ENCODE measurements around the gene CUEDC1. TPM values are rescaled to one million over a fixed set of nuclear protein-coding genes. Genes with fewer than 3 reads are reported as not detected.
A peak's percentile ranks its signal among the peaks of the same experiment; 100 is the strongest.

The CUEDC1 gene
- total and polyA plus RNA-seq, 2 of the 13 experiments (the other 11 are each of a cell fraction or from before 2014, with no cell fraction given): 7.4 to 12.9 TPM

GRCh38 chr17:57986841-57987580 is 31.8 kb upstream of the CUEDC1 start (continued):
- TF ChIP-seq ZNF367 (CRISPR knock-in tag; IDR thresholded peaks at IDR 0.05; ENCODE audit: borderline replicate concordance) (no peak), RXRA (CRISPR knock-in tag; IDR thresholded peaks at IDR 0.05) (0 out of 2 replicates have a peak, but pooled peaks have one; percentile 9), NFKBIZ (CRISPR knock-in tag; IDR thresholded peaks at IDR 0.05) (0 out of 2 replicates have a peak, but pooled peaks have one; percentile 37), ZFP82 (CRISPR knock-in tag; IDR thresholded peaks at IDR 0.05; ENCODE audit: borderline replicate concordance) (peak; percentile 26; the same call in 1 of the 2 replicates), MYPOP (CRISPR knock-in tag; IDR thresholded peaks at IDR 0.05) (peak; percentile 45; the same call in 1 of the 2 replicates), REST (IDR thresholded peaks at IDR 0.05; ENCODE audit: borderline replicate concordance in 1 of 2, low read depth in 1 of 2, low read length in 2 of 2) (0 out of 4 replicates have a peak, but pooled peaks of 1 of the 2 experiments have one; percentile 61), HNRNPL (IDR thresholded peaks at IDR 0.05; ENCODE audit: low read depth, low read length) (0 out of 2 replicates have a peak, but pooled peaks have one; percentile 4), POLR2AphosphoS5 (IDR thresholded peaks at IDR 0.05; ENCODE audit: low read depth, low read length) (peak; percentile 45; the same call in 1 of the 2 replicates), ARID5B (CRISPR knock-in tag; IDR thresholded peaks at IDR 0.05) (peak; percentile 67; the same call in 1 of the 2 replicates), ZNF644 (CRISPR knock-in tag; IDR thresholded peaks at IDR 0.05; ENCODE audit: low read depth) (peak; percentile 17; the same call in 1 of the 2 replicates), ZNF260 (CRISPR knock-in tag; IDR thresholded peaks at IDR 0.05; ENCODE audit: borderline replicate concordance, low read depth) (no peak), MAX (IDR thresholded peaks at IDR 0.05) (peak; percentile 9; the same call in 1 of the 2 replicates), HDAC2 (CRISPR knock-in tag; IDR thresholded peaks at IDR 0.05) (peak; percentile 44; the same call in 1 of the 2 replicates), ELF4 (CRISPR knock-in tag; IDR thresholded peaks at IDR 0.05; ENCODE audit: borderline replicate concordance) (peak; percentile 77), ZNF230 (CRISPR knock-in tag; IDR thresholded peaks at IDR 0.05) (0 out of 2 replicates have a peak, but pooled peaks have one; percentile 13), PATZ1 (CRISPR knock-in tag; IDR thresholded peaks at IDR 0.05) (peak; percentile 82), POLR2A (IDR thresholded peaks at IDR 0.05; ENCODE audit: insufficient read depth in 1 of 2, low read depth in 2 of 2, low read length in 2 of 2) (peak in 1 of 2 experiments; percentile 57), ZNF354B (CRISPR knock-in tag; IDR thresholded peaks at IDR 0.05) (no peak)

All from HepG2 (cell line).